ENCODE measurements around the gene TMEM31. TPM values are rescaled to one million over a fixed set of nuclear protein-coding genes. Genes with fewer than 3 reads are reported as not detected.
A peak's percentile ranks its signal among the peaks of the same experiment; 100 is the strongest.
"Not testable (repeated sequence)": the region's sequence is repeated elsewhere in the genome, so short reads cannot be mapped to it uniquely, and the experiment has no call there.

TMEM31 gene
- total RNA-seq, 1 donor from 2014 or later = not detected

DNA sequence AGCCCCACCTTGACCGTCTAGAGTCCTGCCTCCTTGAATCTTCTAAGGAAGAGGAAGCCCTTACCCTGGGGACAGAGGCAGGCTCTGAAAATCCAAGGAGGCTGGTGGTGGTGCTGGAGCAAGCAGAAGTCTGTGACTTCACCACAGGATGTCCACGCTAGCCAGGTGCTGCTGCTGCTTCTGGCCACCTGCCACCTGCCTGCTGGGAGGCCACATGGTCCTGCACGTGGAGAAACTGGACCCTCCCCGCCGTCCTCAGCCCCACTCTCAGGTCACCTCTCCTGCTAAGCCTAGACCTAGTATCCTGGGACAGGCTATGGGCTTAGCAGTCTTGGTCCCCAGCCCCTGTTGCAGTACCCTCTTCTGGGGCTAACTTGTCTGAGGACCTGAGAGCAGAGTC is 15.8 kb downstream of the TMEM31 start:
- DNase-seq = no peak

DNA sequence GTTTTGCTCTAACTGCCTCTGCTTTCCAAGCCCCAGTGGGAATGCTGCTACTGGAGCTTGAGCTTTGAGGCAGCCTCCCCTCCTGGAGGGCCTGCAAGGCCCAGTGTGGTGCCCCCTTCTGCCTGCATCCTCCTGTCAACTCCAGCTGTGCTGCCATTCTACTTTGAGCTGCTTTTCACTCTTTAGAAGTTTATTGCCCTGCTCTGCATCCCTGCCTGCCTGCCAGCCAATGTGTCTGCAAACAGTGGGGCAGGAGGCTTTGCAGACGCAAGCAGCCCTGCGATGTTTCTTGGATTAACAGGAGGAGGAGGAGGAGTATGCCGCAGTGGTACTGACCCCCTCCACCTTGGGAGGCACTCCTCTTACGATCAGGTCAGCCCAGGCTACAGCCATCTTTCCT is 16.4 kb downstream of the TMEM31 start:
- no peak for DNase-seq

- no peak for DNase-seq
Observed at GRCh38 chrX:103729015-103729414, 18.3 kb downstream of the TMEM31 start.

- DNase-seq = no peak
Observed at GRCh38 chrX:103730147-103730795, 19.6 kb downstream of the TMEM31 start.

- peak; percentile 66 for DNase-seq
Observed at GRCh38 chrX:103730796-103731493, 20.2 kb downstream of the TMEM31 start.

DNA sequence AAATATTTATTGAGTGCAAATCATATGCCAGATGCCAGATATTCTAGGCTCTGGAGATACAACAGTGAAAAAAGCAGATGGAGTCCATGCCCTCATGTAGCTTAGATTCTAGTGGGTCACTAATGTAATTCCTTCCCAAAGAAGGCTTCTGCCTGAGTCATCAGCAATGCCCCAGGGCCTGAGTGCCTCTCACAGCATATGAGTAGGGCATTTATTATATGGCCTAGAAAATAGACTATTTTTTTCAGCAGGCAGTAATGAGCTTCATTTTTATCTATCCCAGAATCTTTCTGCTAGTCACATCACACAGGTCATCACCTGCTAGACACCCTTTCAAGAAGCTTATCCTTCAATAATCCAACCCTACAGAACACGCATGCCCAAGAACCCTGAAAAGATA is 22.3 kb downstream of the TMEM31 start:
- no peak for DNase-seq

DNA sequence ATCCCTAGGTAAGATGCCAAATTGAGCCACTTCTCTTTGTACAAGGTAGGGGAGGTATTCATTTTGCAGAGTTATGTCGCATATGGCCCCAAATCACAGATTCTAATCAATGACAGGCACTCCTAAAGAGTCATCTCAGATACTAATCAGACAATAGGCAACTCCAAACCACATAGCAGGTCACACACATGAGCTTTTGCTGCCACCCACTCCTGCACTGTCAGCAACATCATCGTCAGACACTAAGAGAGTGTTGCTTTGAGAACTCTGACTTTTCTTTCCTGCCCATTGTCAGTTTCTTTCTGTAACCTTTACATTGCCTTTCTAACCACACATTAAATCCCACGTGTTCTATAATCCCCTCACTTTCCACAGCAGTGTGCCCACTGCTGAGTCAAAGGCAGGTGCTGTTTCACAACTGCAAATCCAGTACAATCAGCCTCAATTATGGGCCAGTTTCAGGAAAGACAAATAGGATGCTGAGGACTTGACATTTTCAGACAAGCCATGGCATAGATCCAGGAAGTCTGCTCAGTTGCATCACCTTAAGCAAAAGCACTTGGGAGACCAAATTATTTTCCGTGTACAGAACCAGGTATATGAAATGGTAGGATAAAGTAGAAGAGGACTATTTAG is 23.5 kb downstream of the TMEM31 start:
- peak; percentile 36 for DNase-seq

GRCh38 chrX:103737696-103738095 is 27.0 kb downstream of the TMEM31 start:
- no peak for DNase-seq

- no peak for DNase-seq
Observed at GRCh38 chrX:103739421-103739820, 28.7 kb downstream of the TMEM31 start.

- no peak for DNase-seq
Observed at GRCh38 chrX:103741879-103742278, 31.2 kb downstream of the TMEM31 start.

DNA sequence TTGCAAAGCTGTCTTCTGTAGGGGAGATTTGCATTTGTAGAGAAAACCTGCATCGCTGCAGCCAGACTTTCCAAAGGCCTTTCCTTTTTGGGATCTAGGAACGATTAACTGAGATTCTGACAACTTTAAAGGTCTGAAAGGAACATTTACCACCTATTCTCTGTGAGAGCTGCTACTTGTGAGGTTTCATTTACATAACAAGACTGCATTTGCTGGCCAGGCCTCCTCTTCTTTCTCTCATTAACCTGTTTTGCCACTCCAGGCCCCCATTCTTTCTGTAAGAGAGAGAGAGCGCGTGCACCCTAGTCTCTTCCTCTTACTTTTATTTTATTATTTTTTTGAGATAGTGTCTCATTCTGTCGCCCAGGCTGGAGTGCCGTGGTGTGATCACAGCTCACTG is 31.6 kb downstream of the TMEM31 start:
- DNase-seq = no peak

DNA sequence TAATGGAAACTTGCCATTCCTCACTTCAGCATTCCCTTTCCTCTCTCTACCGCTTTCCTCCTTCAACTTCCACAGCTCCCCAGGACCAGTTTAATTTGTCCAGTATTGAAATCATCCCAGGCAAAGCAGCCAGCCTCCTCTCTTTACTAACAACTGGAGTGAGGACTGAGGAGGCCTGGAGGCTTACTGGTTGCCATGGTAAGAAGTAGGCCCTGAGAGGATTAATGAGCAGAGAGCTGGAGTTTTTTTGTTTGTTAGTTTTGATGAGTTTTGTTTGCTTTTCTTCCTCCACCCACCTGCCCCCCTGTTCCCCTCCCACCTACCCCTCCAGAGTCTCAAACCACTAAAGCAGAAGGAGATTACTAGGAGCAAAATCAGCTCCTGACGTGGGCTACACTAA is 36.5 kb downstream of the TMEM31 start:
- DNase-seq = no peak

DNA sequence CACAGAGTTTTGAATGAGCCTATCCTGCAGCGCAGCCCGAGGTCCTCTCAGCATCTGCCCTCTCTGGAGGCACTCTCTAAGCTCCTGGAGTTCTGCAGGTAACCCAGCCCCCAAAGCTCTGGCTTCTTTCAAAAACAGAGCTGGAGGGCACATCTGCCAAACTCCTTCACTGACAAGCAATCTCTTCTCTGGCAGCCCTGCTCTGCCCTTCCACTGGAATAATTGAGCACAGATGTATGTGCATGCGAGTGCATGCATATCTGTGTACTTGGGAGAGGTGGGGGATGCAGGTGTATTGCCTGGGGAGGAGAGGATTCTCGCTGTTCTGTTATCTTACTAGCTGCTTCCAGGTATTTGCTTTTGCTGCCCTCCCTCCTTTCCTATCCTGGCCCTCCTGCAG is 43.7 kb downstream of the TMEM31 start:
- DNase-seq = no peak

DNA sequence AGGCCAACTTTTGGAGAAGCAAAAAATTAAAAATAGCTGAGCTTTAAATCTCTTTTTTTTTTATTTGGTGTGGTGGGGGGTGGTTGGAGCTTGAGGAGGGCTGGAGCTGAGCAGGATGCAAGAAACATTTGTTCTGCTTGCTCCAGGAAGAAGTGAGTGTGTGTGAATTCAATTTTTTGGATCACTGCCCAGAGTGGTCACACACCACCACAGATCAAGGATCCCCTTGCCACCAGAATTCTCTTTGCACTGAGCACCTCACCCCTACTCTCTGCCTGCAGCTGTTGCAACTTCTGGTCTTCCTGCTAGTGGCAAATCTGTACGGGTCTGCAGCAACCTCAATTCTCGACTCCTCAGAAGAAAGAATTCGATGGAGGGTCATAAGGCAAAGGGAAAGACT is 46.0 kb downstream of the TMEM31 start:
- peak; percentile 75 for DNase-seq

DNA sequence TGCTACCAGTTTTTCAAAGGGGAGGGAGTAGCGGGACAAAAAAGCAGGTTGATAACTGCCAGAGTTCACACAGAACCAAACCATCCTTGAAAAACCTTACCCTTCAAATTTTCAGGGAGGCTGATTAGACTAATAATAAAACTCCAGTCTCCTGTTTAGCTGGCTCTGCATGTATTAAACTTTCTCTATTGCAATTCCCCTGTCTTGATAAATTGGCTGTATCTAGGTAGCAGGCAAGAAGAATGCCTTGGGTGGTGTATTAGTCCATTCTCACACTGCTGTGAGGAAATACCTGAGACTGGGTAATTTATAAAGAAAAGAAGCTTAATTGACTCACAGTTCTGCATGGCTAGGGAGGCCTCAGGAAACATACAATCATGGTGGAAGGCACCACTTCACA is 47.8 kb downstream of the TMEM31 start:
- DNase-seq = no peak

- not testable (repeated sequence) for DNase-seq
Observed at GRCh38 chrX:103763541-103763940, 52.8 kb downstream of the TMEM31 start.

Other genes starting within 250 kb of the TMEM31 start
- 0.31 TPM for gene RAB40A, start 191.4 kb upstream of the TMEM31 start, total RNA-seq
- gene TCEAL4, start 125.4 kb upstream of the TMEM31 start, total RNA-seq = 43.1 TPM
- gene TCEAL3, start 102.9 kb upstream of the TMEM31 start, total RNA-seq = 5.8 TPM
- gene TCEAL1, start 81.9 kb upstream of the TMEM31 start, total RNA-seq = 44.8 TPM
- gene MORF4L2, start 24.2 kb upstream of the TMEM31 start, total RNA-seq = 311 TPM
- gene PLP1, start 65.9 kb downstream of the TMEM31 start, total RNA-seq = 84.1 TPM
- 36.2 TPM for gene RAB9B, start 121.3 kb downstream of the TMEM31 start, total RNA-seq